Measurements from ENCODE around the gene DTD2.
"Not testable (repeated sequence)": the region's sequence is repeated elsewhere in the genome, so short reads cannot be mapped to it uniquely, and the experiment has no call there.

DTD2 gene

DNA sequence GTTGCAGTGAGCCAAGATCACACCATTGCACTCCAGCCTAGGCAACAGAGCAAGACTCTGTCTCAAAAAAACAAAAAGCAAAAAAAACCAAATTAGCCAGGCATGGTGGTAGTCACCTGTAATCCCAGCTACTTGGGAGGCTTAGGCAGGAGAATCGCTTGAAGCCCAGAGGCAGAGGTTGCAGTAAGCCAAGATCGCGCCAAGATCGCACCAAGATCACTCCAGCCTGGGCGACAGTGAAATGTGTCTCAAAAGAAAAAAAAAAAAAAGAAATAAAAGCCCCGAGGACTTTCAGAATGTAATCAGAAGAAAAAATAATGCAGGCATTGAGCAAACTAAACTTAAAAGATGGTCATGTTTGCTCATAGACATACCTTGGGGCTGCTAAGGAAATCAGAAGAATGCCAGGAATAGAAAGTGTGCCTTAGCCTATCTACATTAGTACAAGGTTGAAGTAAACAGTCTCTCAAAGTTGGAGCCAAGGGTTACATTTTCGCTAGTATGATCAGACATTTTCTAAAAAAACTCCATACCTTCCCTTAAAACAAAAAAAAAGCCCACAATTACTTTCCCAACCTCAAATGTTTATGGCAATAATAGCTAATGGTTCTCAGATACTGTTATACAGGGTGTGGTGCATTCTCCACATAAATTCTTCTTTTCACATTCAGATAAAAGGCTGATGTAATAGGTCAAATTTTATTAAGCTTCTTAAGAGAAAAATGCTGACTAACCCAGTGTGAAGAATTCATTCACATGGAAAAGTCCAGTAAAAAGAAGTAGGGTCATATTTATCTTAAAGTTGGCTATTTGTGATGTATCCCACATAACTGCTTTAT is 15.8 kb downstream of the DTD2 start:
- peak; percentile 58 for DNase-seq (ENCODE audit: low read depth)

DNA sequence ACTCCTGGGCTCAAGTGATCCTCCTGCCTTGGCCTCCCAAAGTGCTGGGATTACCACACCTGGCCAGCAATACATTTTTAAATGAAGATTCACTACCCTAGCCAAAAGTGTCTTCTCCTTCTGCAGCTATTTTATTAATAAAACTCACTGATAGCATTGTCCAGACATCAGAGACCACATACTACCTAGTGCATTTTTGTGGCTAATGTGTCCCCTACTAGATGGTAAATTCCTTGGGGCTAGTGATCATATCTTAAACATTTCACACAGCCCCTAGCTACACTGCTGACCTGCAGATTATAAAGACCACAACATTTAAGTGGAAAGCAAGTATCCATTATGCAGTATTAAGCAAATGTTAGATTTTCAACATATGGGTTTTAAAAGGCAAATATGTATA is 17.0 kb downstream of the DTD2 start:
- DNase-seq (ENCODE audit: low read depth) = no peak

DNA sequence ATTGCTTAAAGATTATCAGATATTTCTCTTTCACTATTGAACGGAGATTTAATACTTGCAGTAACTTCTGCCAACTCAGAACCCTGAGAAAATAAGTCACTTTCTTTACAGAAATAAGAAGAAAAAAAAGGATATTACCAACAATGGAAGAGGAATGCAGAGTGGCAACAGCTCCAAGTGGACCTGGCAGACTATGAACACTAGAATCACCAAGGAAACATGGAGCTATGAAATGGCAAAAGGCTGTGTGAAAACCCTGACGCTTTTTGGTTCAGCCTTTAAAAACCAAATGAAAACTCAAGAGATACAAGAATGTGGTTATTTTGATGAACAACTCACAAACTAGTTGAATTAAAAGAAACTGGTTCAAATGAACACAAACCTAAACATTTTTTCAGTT is 17.7 kb downstream of the DTD2 start:
- peak; percentile 27 for DNase-seq (ENCODE audit: low read depth)

DNA sequence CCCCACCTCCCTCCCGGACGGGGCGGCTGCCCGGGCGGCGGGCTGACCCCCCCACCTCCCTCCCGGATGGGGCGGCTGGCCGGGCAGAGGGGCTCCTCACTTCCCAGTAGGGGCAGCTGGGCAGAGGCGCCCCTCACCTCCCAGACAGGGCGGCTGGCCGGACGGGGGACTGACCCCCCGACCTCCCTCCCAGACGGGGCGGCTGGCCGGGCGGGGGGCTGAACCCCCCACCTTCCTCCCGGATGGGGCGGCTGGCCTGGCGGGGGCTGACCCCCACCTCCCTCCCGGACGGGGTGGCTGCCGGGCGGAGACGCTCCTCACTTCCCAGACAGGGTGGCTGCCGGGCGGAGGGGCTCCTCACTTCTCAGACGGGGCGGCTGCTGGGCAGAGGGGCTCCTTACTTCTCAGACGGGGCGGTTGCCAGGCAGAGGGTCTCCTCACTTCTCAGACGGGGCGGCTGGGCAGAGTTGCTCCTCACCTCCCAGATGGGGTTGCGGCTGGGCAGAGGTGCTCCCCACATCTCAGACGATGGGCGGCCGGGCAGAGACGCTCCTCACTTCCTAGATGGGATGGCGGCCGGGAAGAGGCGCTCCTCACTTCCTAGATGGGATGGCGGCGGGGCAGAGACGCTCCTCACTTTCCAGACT is 20.1 kb downstream of the DTD2 start:
- not testable (repeated sequence) for DNase-seq (ENCODE audit: low read depth)

DNA sequence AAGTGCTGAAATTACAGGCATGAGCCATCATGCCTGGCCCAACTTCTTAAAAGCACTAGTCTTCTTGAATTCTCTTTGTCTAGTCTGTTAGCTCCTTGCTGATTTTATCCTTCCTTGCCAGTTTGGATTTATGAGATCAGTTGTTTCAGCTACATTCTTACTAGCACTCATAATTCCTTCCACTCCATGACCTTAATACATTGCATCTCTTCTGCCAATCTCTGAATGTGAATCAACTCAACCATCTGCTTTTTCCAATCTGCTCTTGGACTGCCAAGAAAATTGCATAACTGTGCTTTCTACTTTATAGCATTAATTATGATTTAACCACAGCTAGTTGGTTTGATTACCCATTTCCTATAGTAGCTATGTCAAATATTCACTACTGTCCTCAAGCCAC is 22.0 kb downstream of the DTD2 start:
- DNase-seq (ENCODE audit: low read depth) = peak; percentile 95

DNA sequence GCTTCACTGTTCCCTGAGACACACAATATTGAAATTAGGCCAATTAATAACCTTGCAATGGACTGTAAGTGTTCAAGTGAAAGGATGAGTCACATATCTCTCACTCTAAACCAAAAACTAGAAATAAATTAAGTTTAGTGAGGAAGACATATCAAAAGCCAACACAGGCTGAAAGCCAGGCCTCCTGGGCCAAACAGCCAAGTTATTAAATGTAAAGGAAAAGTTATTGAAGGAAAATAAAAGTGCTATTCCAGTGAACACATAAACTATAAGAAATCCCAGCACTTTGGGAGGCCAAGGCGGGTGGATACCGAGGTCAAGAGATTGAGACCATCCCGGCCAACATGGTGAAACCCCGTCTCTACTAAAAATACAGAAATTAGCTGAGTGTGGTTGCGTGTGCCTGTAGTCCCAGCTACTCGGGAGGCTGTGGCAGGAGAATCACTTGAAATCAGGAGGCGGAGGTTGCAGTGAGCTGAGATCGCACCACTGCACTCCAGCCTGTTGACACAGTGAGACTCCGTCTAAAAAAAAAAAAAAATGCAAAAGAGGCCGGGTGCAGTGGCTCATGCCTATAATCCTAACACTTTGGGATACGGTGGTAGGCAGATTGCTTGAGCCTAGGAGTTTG is 26.6 kb downstream of the DTD2 start:
- no peak for DNase-seq (ENCODE audit: low read depth)

DNA sequence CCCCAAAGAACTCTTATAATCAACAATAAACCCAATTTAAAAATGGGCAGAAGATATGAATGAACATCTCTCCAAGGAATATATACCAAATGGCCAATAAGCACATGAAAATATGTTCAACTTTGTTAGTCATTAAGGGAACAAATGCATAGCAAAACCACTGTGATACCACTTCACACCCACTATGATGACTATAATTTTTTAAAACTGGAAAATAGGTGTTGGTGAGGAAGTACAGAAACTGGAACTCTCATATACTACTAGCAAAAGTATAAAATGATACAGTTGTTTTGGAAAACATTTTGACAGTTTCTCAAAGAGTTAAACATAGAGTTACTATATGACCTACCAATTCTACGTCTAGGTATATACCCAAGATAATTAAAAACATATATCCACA is 27.5 kb downstream of the DTD2 start:
- no peak for DNase-seq (ENCODE audit: low read depth)

DNA sequence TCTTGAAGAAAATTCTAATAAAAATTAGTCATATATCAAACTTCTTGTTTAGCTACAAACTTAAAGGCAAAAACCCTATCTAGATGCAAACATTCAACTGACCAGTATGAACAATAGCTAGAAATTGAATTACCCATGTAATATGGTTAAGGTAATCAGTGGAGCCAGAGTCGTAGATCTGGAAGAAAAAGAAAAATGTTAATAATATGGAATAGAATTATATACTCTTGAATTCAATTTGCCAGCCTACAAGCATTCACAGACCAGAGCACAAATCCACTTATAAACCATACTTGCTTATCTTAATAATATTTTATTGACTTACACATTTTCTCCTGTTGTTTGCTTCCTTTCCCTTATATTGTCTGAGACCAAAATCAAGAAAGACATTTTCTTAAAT is 29.3 kb downstream of the DTD2 start:
- DNase-seq (ENCODE audit: low read depth) = no peak

DNA sequence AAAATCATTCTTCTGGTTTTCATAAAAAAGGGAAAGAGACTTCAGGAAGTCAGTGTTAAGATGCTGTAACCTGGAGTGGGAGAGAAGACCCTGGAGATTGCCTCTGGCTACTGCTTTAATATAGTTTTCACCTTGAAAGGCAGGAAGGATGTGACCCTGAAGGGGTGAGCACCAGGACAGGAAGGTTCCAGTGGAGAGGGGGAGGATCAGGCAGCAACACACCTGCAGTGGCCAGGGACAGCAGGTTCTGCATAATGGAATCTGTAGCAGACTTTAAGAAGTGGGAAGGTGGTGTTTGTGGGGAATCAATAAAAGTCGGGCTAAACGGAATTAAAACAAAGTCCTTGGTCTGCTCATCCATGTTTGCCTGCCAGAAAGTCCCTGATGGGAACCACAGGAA is 30.6 kb downstream of the DTD2 start:
- DNase-seq (ENCODE audit: low read depth) = no peak

DNA sequence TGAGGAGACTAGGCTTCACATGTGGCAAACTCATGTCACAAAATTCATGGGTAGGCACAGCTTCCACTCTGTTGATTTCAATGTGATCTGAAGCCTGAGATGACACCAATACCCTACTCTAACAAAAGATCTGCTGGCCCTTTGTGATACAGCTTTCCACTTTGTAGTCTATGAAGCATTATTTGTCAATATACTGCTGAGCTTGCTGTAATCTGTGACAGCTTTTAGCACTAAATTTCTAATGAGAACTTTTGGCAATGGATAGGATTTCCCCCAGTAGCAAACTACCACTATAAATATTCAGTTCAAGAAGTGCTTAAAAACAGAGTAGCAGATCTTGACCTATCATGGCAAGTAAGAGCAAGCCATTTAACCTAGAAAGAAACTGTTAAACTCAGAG is 31.4 kb downstream of the DTD2 start:
- no peak for DNase-seq (ENCODE audit: low read depth)

DNA sequence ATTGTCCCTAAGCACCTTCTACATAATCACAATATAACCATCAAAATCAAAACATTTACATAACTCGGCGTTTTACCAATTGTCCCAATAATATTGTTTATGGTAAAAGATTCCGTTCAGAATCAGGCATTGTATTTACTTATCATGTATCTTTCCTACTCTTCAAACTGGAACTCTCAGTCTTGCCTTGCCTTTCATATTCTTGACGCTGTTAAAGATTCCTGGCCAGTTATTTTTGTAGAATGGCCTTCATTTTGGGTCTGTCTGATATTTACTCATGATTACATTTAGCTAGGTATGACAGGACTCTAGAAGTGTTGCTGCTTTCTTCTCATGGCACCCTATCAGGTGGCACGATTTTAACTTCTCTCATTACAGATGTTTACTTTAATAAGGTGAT is 36.1 kb downstream of the DTD2 start:
- no peak for DNase-seq (ENCODE audit: low read depth)

DNA sequence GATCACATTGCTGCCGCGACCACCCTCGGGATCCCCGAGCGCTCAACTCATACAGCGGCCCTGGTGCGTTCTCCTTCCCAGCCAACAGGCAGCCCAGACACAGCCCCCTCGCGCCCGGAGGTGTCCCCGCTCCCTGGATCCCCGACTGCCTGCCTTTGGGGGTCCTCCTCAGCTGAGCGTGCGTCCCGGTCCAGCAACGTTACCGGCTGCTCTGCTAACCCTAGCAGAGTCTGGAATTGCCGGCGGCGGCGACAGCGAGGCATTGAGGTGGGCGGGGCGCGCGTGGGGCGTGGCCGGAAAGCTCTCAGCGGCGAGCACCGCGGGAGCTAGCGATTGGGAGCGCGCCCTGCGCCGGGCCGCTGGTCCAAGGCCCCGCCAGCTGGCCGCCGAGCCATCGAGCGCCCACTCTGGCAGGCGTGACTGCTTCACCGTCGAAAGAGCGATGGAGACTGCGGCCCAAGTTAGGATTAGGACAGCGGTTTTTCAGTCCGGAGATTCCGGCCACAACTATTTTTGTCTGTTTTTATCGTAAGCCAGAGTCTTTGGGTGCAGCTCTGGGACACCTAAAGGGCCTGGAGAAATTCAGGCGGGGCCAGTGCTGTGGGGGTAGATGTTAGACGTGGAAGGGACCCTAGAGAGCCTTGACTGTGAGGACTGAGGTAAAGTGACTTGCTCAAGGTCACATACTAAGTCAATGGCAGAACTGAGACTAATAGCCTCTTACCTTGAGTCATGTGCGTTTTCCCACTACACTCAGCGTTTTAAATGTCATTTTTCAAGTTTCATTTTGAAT is 36.8 kb downstream of the DTD2 start, which contains the start of gene HEATR5A:
Gene HEATR5A, minus strand, starts transcription at position 232 of the 793 bp plus-strand sequence. CDS start 17,575 bp downstream, outside the sequence.
- peak; percentile 73 for DNase-seq (ENCODE audit: low read depth)

DNA sequence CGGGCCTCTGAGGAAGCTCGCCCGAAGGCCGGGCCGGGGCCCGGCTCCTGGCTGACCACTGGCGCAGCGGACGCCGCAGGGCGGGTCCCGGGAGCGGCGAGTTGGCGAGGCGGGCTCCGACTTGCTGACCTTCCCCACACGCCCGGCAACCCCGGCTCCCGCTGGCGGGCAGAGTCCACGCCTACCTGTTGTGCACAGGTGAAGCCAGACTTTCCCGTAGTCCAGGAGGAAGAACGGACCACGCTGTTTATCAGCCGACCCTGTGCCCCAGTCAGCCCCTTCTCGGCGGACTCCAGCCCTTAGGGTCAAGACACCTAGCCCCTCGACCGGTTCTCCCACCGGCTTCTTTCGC is 37.4 kb downstream of the DTD2 start:
- no peak for DNase-seq (ENCODE audit: low read depth)

DNA sequence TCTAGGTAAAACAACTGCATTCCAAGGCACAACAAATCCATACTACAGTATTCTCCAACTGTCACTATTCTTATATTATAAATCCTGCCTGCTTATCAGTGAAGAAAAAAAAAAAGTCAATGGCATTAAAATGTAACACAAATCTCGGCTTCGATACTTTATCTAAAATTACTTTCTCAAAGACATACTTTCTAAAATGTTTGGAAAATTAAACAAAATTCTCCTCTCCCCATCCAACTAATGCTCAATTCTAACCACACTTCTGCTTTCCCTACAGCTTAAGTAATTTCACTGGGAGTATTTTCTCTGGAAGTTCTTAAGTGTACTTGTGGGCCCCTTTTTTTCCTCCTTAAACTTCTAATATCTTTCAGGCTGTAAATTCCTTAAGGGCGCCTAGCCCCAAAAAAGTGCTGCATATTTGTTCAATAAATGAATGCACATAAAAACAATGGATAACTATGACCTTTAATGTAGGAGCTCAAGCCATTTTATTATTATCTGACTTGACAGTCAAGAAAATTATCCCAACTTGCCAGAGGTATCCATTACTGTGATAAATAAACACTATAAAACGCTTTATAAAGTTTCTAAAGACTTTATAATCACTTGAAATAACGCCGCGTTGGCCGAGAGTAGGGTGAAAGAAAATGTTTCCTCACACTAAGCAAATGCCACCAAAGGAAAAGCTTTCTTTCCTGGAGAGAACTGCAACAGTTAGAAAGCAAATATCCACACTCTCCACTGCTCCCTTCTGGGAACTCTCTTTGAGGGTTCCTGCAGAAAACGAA is 37.9 kb downstream of the DTD2 start:
- no peak for DNase-seq (ENCODE audit: low read depth)

DNA sequence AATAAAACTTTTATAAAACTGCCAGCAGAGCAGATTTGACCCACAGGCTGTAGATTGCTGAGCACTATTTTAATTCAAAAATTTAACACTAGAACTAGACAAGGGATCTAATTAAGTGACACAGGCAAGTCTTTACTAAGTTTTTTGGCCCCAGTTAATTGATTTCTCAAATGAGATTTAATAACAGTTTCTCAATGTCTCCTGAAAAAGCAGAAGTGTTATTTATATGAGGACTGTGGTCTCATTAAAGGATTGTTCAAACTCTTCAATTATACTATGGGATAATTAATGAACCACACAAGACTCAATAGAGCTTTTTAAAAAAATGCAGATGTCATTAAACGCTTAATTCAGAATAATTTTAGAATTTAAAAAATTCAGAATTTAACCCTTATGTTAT is 38.9 kb downstream of the DTD2 start:
- no peak for DNase-seq (ENCODE audit: low read depth)

DNA sequence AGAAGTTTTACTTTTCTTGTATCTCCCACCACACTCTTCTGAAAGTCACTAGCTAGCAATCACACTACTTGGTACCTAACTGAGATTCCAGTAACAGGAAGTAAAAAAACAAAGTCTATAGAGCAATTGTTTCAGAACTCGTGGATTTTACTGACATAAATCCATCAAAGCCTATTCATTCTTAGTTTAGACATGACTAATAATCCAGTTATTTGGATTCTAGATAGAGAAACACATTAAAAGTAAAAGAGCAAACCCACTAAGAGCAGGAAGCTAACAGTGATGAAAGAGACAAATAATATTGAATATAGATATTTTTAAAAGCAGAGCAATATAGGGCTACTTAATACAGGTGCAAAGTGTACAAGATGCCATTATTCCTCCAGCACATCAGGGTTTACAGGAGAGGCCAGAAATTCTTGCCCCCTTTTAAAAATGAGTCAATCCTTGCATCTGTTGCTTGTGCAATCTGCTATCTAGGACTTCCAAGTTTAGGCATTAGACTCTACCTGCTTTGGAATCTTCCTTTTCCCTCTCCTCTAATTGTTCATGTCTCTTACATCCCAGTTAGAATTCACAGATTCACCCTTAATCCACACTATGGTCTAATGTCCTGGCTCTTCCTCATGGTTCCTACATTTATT is 43.0 kb downstream of the DTD2 start:
- DNase-seq (ENCODE audit: low read depth) = no peak

DNA sequence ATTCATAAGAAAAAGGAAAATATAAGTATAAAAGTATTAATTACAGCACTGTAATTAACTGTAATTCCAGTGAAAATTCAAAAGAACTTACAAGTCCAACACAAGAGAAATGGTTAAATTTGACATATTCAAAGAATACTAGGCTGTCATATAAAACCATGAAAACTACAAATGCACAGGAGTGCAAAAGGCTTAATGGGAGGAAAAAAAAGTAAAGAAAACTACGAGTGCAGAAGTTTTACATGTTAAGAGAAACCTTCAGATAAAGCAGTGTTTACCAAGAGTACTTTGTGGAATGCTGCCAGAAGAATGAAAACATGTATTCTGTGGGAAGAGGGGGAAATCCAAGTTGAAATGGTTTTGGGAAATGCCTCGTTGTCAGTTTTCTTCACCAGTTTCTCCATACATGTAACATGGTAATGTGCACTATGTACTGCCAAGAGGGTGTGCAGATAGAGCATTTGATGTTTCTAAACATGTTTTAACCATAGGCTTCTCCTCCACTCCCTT is 46.0 kb downstream of the DTD2 start:
- DNase-seq (ENCODE audit: low read depth) = no peak

DNA sequence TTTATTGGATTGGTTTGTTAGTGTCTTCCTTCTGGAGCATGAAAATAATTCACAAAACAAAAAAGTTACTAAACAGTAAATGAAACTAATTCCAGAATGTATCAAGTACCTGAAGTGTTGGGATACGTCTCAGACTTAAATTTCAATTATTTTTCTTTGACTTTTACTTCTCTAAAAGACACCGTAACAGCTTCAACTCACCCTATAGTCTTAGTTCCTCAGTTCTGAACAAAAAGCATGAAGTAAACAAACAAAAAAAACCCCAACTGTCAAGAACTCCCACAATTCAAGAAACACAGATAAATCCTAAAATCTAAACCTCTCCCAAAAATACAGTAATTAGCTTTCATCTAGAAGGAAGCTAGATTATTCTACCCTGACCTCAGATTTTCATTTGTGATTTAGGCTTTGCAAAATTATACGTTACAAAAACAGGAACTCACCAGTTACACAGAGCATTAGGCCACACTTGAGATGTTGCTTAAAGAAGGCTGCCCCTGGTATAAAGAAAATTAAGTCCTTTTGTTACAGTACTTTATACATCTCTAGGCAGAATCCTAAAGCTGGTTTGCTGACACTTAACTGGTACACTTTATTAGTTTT is 47.2 kb downstream of the DTD2 start:
- no peak for DNase-seq (ENCODE audit: low read depth)

DNA sequence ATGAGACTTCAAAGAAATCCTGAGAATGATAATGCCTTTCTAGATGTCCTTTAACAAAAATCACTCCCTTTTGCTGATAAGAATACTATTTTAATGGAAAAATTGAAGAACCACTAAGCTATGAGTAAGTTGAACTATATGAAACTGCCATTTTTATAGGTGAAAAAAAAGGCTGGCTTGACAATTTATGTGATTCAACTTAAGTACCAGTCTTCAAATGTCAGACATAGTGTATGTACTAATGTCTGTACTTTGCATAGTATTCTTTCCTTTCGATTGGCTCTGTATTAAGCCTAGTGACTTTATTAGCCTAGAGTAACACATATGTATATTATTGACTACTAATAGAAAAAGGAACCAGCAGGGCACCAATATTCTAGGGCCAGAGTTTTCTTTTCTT is 48.9 kb downstream of the DTD2 start:
- no peak for DNase-seq (ENCODE audit: low read depth)

DNA sequence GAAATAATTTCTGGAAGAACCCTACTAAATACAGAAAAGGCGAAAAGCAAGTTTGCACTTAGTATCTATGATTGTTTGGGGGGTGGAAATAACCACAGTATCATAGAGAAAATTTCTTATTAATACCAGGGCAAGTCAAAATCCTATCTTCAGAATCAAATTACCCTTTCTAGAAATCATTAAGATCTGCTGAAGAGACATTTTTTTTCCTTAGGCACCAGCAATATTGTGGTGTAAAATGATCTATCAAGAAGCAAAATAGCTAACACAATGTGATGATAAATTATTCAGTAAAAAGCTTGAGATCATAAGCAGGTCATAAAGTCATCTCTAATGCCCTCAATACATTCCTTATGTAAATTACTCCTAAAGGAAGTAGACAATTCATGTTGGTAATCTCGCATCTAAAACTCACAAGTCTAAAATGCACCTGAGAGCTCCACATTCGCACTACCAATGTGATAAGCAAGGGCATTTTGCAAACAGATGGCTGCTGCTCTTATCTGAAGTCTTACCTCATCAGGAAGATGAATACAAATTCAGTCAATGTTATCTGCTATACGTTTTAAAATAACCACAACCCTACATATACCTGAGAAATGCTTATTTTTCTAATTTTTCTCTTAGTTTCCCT is 51.6 kb downstream of the DTD2 start:
- no peak for DNase-seq (ENCODE audit: low read depth)

Measured in GM04503 (cell line).